SK-N-MC (cell line): ENCODE data around the gene CACNB2.
A peak's percentile ranks its signal among the peaks of the same experiment; 100 is the strongest.
"Not testable (repeated sequence)": the region's sequence is repeated elsewhere in the genome, so short reads cannot be mapped to it uniquely, and the experiment has no call there.

ENCODE experiments used
- DNase-seq: peaks from one replicate; pipeline ENCODE4 v3.0.0-alpha.2; 2011; ENCODE audit warnings: low read depth, low spot score
- H3K27ac ChIP-seq: fragments of 200-600 bp; sonication (generic); 2 replicates; pipeline ENCODE4 v1.5.1; 2016; ENCODE audit warnings: mixed run types
- H3K36me3 ChIP-seq: fragments of 200-600 bp; sonication (generic); 2 replicates; pipeline ENCODE4 v1.6.1; 2017; ENCODE audit warnings: antibody characterized with exemption, low read length, mixed read lengths; ENCODE audit not compliant: insufficient read depth
- H3K4me3 ChIP-seq: fragments of 200-600 bp; sonication (generic); 2 replicates; pipeline ENCODE4 v1.5.1; 2016
- H3K9ac ChIP-seq: fragments of 200-600 bp; sonication (generic); 2 replicates; pipeline ENCODE4 v1.8.0; 2017; ENCODE audit warnings: mixed run types, mixed read lengths; ENCODE audit not compliant: insufficient read length
- H3K9me3 ChIP-seq: fragments of 200-600 bp; sonication (generic); 2 replicates; pipeline ENCODE4 v1.6.1; 2017; ENCODE audit warnings: low read depth, mild to moderate bottlenecking, antibody characterized with exemption, low read length, moderate library complexity, mixed read lengths
- EZH2 ChIP-seq: fragments of 200-600 bp; sonication (generic); IDR thresholded peaks from one replicate; pipeline ENCODE4 v1.6.1; 2017; ENCODE audit warnings: antibody characterized with exemption
- FOXP2 ChIP-seq: optimal IDR thresholded peaks from 2 replicates; pipeline ENCODE3; 2011; ENCODE audit warnings: mild to moderate bottlenecking, moderate library complexity; ENCODE audit not compliant: insufficient read depth; ENCODE audit errors: extremely low read length, control extremely low read depth
- POLR2AphosphoS5 ChIP-seq: IDR thresholded peaks from 2 replicates; pipeline ENCODE4 v1.6.1; 2012; ENCODE audit warnings: mild to moderate bottlenecking, low read depth, low read length, borderline replicate concordance

The CACNB2 gene

DNA sequence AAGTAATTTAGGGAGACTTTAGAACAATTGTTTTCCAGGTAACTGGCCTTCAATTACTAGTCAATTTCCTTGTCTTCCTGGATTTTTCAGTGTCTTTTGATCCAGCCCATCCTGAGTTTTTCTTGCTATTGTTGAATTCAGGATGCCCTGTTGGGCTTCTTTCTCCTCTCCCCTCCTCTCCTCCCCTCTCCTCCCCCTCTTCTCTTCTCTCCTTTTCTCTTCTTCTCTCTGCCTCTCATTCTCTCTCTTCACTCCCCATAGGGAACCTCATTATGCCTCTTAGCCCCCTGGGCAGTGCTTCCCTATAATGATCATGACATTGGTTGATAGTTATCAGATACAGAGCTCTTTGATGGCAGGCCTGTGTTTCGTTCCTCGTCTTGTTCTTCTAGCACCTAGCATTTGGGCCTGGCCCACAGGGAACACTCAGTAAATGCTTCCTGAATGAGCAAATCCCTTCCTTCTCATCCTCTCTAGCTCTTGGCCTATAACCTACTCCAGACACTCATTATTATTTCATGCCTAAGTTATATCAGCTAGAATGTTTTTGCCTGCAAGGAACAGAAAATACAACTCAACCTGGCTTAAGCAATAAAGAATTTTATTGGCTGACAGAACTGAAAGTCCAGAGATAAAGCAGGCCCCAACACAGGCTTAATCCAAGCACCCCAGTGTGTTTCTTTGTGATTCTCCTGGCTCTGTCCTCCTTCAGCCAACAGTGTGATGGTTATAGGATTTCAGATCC, 56.8 kb downstream of the CACNB2 start:
- Histone ChIP-seq H3K36me3 (peaks cover 5% of the 10 kb centered on the region; the same call in 1 of the 2 replicates), H3K27ac (no peak overlapping the region), H3K4me3 (no peak overlapping the region), H3K9me3 (no peaks in the 10 kb centered on the region), H3K9ac (no peak overlapping the region)
- no peak for DNase-seq
- TF ChIP-seq POLR2AphosphoS5 (no peak), FOXP2 (no peak), EZH2 (no peak)

DNA sequence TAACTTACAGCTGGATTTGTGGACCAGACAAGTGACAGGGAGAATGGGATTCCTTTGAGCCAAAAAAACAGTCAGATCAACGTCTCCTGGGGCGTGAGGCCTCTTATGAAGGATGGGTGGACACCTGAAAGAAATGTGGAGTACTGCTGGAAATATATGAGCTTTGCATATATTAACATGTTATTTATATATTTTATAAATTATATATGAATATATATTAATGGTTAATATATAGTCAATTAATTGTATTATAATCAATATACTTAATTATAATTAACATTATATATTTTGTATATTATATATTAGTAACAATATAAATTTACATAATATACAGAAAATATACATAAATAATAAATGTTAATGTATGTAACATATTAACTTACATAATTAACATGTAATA, 57.5 kb downstream of the CACNB2 start:
- no peaks in the 10 kb centered on the region for H3K9me3 ChIP-seq
- H3K27ac ChIP-seq, result no peak overlapping the region
- no peak for DNase-seq
- TF ChIP-seq EZH2, result no peak
- TF ChIP-seq POLR2AphosphoS5, result no peak
- TF ChIP-seq FOXP2, result no peak
- peaks cover under 1% of the 10 kb centered on the region; the same call in 1 of the 2 replicates for H3K36me3 ChIP-seq
- H3K4me3 ChIP-seq, result no peak overlapping the region
- H3K9ac ChIP-seq, result no peak overlapping the region

DNA sequence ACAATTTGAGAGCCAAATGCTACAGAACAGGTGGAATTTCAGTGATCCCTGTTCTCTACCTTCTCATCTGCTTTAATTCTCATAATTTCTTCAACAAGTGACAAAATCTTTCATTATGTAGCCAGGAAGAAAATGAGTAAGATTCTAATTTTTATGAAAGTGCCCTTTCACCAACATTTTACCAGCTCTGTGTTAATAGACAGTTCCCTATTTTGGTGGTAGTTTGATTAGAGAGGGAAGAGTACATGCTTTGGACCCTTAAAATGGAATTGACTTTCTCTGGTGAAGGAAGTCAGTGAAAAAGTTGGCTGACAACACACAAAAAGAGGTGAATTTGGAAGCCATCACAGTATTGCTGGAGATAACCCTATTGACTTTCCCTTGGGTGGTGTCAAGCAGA, 61.7 kb downstream of the CACNB2 start:
- Histone ChIP-seq H3K9me3 (no peaks in the 10 kb centered on the region), H3K4me3 (no peak overlapping the region), H3K9ac (no peak overlapping the region), H3K27ac (no peak overlapping the region), H3K36me3 (no peaks in the 10 kb centered on the region)
- no peak for DNase-seq
- TF ChIP-seq POLR2AphosphoS5 (no peak), EZH2 (no peak), FOXP2 (no peak)

DNA sequence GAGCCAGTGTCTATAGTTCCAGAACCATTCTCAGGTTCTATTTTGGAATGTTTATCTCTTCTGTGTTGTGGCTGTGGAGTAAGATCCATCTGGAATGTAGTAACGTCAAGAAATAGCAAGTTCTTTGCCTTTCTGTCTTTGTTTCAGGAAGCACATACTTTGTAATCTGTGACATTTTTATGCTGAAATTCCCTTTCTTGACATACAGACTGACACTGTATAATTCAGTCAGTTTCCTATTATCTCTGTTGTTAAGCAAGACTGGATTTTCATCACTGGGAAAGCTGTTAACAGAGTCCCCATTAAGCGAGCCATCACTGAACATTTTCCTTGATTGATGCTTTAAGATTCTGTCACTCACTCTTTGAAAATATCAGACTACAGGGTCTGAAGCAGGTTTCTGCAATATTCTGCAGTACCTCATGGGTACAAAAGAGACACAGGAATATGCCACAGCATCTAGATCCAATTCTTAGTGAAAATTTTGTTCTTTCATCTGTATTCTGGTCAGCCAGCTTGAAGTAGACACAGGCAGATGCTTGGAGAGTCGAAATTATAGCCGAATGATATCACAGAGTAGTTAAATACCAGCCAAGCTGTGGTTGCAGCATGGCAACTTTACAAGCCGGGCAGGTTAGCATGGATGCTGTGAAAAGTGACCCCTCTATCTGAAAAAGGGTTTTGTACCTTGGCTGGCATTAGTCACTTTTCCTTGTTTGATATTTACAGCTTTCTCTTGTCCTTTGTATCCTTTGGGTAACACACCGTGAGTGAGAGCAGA, 62.6 kb downstream of the CACNB2 start:
- no peak overlapping the region for H3K4me3 ChIP-seq
- no peak for DNase-seq
- no peak overlapping the region for H3K9ac ChIP-seq
- H3K27ac ChIP-seq, result no peak overlapping the region
- H3K36me3 ChIP-seq, result no peaks in the 10 kb centered on the region
- TF ChIP-seq FOXP2 (no peak), EZH2 (no peak), POLR2AphosphoS5 (no peak)
- no peaks in the 10 kb centered on the region for H3K9me3 ChIP-seq

DNA sequence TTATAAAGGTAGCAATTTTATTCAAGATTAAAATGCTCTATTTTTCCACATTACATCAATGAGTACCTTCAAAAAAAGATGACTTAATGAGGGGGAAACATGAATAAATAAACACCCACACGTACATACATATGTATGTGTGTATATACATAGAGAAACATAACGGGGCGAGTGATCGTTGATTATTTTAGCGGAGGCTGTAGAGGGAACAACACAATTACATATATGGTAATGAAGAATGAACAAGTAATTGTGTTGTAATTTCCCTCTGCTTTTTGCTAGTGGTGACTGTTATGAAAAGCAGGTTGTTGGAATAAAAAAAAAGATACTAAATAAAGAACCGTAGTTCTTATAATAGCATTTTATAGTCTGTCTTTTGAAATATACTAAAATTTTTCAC, 63.2 kb downstream of the CACNB2 start:
- Histone ChIP-seq H3K9me3 (no peaks in the 10 kb centered on the region), H3K27ac (peak overlapping the region; percentile 3; the same call in 1 of the 2 replicates), H3K36me3 (no peaks in the 10 kb centered on the region), H3K9ac (no peak overlapping the region), H3K4me3 (no peak overlapping the region)
- no peak for TF ChIP-seq EZH2
- TF ChIP-seq POLR2AphosphoS5, result no peak
- no peak for TF ChIP-seq FOXP2
- DNase-seq, result no peak

DNA sequence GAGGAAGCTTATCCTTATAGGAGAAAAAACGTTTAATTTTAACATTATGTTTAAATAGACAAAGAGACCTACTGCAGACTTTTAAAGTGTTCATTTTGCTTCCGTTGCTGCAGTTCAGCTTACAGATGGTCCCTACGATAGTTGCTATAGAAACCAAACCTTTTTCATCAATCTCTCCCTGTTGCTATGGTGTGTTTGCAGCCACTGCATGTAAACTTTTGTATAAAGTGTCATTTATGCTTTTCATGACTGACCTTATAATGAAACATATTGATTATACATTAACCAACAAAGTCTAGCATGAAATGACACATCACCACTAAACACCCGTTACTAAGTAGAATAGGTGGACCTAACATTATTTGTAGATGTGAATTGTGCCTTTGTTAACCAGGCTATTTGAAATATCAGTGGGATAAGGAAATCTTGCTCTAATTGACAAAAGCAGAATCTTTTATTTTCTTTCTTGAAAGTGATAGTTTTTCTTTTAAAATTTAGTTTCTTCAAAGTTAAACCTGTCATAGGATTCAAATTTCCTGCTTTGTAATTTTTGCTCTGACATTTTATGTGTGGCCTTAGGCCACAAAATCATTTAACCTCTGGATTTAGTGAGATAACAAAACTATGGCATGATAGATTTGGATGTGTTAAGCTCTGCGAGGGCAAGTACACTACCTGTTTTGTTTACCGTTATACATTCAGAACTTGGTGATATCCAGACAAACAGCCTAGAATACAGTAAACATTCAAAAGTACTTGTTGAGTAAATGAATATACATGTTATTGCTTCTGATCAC, 64.0 kb downstream of the CACNB2 start:
- no peak overlapping the region for H3K27ac ChIP-seq
- H3K9me3 ChIP-seq, result no peaks in the 10 kb centered on the region
- no peak overlapping the region for H3K9ac ChIP-seq
- TF ChIP-seq EZH2 (no peak), POLR2AphosphoS5 (no peak), FOXP2 (no peak)
- no peaks in the 10 kb centered on the region for H3K36me3 ChIP-seq
- DNase-seq, result no peak
- no peak overlapping the region for H3K4me3 ChIP-seq

DNA sequence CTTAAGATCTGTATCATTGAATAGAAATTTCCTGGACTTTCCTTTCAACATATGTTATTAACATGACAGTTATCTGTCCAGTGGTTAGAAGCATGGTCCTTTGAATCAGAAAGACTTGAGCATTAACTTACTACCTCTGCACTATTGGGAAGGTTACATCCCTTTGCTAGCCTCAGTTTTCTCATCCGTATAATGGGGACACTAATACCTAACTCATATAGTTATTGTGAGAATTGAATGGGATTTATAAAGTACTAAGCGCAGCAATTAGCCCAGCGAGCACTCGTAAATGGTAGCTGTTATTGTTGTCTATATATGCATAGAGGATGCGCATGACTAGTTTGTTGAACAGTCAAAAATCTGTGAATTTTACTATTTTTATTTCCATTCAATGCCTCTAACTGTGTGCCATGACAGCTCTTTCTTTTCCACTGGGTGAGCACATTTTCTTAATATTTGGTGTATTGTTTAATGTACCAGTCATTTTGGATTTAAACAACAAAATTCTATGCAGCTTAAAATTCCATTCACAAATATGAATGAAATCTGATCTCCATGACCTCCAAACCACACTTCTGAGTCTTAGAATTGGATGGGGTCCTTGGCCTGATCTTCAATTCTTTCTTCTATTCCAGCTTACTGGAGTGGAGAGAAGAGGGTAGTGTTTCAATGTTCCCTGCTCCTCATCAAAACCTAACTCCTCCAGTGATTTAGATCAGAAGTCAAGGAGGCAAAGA, 65.0 kb downstream of the CACNB2 start:
- Histone ChIP-seq H3K27ac (no peak overlapping the region), H3K9me3 (no peaks in the 10 kb centered on the region), H3K4me3 (no peak overlapping the region), H3K36me3 (no peaks in the 10 kb centered on the region), H3K9ac (no peak overlapping the region)
- TF ChIP-seq POLR2AphosphoS5, result no peak
- no peak for TF ChIP-seq EZH2
- TF ChIP-seq FOXP2, result no peak
- DNase-seq, result no peak

DNA sequence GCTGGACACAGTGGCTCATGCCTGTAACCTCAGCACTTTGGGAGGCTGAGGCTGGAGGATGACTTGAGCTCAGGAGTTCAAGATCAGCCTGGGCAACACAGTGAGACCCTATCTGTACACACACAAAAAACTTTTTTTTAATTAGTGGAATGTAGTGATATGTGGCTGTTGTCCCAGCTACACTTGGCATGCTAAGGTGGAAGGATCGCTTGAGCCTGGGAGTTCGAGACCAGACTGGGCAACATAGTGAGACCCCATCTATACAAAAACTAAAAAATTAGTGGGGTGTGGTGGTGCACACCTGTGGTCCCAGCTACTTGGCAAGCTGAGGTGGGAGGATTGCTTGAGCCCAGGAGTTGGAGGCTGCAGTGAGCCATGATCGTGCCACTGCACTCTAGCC, 68.0 kb downstream of the CACNB2 start:
- DNase-seq, H3K36me3 ChIP-seq, H3K9me3 ChIP-seq, H3K9ac ChIP-seq, H3K4me3 ChIP-seq, H3K27ac ChIP-seq: not testable (repeated sequence)
